ENCODE measurements around the gene SLC2A10. TPM values are rescaled to one million over a fixed set of nuclear protein-coding genes. Genes with fewer than 3 reads are reported as not detected.

SLC2A10 gene
- total RNA-seq, 8 experiments from 2014 or later: 2.7 to 11.8 (median 6.8) TPM

DNA sequence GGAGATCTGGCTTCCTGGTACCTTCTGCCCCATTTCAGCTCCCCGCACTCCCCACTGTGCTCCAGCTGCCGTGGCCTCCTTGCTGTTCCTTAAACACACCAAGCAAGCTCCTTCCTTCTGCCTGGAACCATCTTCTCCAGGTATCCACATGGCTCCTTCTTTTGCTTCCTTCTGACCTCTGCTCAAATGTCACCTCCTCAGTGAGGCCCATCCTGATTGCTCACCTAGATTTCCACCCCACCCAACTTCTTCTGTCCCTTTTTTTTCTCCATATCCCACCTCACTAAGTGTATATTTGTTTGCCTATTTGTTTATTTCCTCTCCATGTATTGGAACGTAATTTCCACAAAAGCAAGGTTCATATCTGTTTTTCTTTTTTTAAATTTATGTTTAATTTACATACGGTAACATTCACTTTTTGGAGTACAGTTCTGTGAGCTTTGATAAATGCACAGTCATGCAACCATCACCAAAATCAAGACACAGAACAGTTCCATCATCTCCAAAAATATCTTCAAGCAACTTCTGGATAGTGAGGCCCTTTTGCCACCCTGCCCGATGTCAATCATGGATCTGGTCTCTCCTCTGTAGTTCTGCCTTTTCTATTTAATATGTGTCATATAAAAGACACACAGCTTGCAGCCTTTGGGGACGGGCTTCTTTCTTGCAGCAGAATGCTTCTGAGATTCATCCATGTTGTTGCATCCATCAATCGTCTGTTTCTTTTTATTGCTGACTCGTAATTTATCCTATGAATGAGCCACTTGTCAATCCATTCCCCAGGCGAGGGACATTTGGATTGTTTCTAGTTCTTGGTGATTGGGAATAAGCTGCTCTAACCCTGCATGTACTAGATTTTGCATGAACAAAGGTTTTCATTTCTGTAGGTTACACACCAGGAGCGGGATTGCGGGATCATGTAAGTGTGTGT lies 46.3 kb downstream of the SLC2A10 start:
- no peak overlapping the region for H3K4me3 ChIP-seq
- ATAC-seq (replicated peaks in 6 of 8): no peak
- H3K4me1 ChIP-seq (replicated peaks in 1 of 2): peaks cover 0 to 1% of the 10 kb centered on the region in 2 donors
- 62 to 100% (median 90%) methylated on average over 3 to 11 of the region's 11 CpGs for WGBS, 10 experiments
- in situ Hi-C loops (cut with MboI; ENCODE audit: low pct_unique_long_range_greater_than_20kb in 2 of 9, low sequenced_read_pairs in 9 of 9, unreplicated experiment in 9 of 9): loop anchor here (10.0 to 25.0 kb wide), 4 partner anchors 382 to 632 kb away; no protein-coding TSS in a partner anchor
- H3K27ac ChIP-seq: no peak overlapping the region

GRCh38 chr20:46756419-46756818 lies 47.0 kb downstream of the SLC2A10 start:
- in situ Hi-C loops (cut with MboI; ENCODE audit: low pct_unique_long_range_greater_than_20kb in 2 of 9, low sequenced_read_pairs in 9 of 9, unreplicated experiment in 9 of 9): loop anchor here (10.0 to 25.0 kb wide), 4 partner anchors 381 to 631 kb away; no protein-coding TSS in a partner anchor
- 76 to 100% (median 100%) methylated on average over 1 to 3 of the region's 3 CpGs; no CpG with 5 or more reads in 3 of the 10 experiments for WGBS, 10 experiments
- Histone ChIP-seq H3K4me1 (replicated peaks in 1 of 2) (peaks cover 0 to 3% of the 10 kb centered on the region in 2 donors), H3K4me3 (no peak overlapping the region), H3K27ac (no peak overlapping the region)
- ATAC-seq (replicated peaks in 6 of 8): no peak

DNA sequence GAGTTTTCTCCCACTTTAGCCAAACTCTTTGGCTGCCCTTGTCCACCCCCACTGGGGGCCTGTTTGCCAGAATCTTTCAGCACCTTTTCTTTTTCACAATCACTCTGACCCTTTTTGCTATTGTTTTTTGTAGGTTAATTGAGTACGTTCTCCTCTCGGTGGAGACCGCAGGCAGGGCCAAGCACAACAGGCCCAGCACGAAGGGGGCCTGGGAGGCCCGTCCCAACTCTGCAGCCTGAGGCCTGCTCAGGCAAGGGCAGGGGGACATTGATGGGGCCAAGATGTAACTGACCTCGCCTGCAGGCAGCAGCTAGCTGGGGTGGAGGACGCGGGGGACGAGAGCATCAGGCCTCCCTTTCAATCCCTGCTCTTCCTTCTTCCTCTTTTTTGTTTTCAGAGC lies 47.7 kb downstream of the SLC2A10 start:
- ATAC-seq (replicated peaks in 6 of 8): no peak
- H3K27ac ChIP-seq: no peak overlapping the region
- no peak overlapping the region for H3K4me3 ChIP-seq
- H3K4me1 ChIP-seq (replicated peaks in 1 of 2): peaks cover 0 to 3% of the 10 kb centered on the region in 2 donors
- in situ Hi-C loops (cut with MboI; ENCODE audit: low pct_unique_long_range_greater_than_20kb in 2 of 9, low sequenced_read_pairs in 9 of 9, unreplicated experiment in 9 of 9): loop anchor here (10.0 to 25.0 kb wide), 4 partner anchors 380 to 630 kb away; no protein-coding TSS in a partner anchor
- WGBS, 10 experiments: 51 to 80% (median 60%) methylated on average over 1 to 9 of the region's 9 CpGs; no CpG with 5 or more reads in 5 of the 10 experiments

DNA sequence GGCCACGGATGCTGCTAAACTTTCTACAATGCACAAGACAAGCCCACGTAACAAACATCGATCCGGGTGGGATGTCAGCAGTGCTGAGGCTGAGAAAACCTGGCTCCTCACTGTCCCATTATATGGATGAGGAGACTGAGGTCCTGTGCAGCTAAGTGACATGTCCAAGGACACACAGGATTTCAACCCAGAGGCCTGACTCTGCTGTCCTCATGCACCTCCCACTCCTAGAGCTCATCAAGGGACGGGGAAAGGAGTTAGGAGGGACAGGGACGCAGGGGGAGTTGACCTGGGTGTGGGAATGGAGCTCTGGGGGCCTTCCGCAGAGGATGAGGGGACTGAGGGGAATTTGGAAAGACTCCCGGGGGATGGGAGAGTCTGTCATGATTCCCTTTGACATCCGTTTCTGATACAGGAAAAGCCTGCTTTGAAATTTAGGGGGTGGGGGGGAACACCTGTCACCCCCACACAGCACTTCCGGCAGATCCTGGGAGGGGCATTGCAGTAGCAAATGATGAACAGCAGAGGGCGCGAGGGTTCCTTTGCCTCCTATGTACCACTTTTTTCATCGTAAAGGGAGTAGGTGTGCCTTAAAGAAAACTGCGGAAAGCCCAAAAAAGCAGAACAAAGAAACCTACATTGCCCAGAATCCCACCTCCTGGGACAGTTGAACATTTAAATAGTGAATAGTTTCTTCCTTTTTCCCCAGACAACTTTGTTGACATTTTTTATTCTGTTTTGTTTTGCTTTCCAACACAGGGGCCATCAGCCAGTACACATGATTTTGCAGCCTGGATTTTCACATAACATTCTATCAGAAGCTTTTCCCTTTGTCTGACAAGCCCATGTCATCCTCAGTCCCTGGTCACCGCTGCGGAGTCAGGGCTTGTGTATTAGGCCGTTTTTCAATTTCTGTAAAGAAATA lies 48.6 kb downstream of the SLC2A10 start:
- in situ Hi-C loops (cut with MboI; ENCODE audit: low pct_unique_long_range_greater_than_20kb in 2 of 9, low sequenced_read_pairs in 9 of 9, unreplicated experiment in 9 of 9): loop anchor here (10.0 to 25.0 kb wide), 4 partner anchors 379 to 629 kb away; no protein-coding TSS in a partner anchor
- Histone ChIP-seq H3K27ac (no peak overlapping the region), H3K4me3 (no peak overlapping the region), H3K4me1 (replicated peaks in 1 of 2) (peaks cover 0 to 3% of the 10 kb centered on the region in 2 donors)
- peak in 7 of 8 experiments; percentile 42 to 79 (median 45) for ATAC-seq (replicated peaks in 6 of 8)
- 0 to 55% (median 25%) methylated on average over 3 to 12 of the region's 17 CpGs; no CpG with 5 or more reads in 1 of the 10 experiments for WGBS, 10 experiments

GRCh38 chr20:46758929-46759669 lies 49.6 kb downstream of the SLC2A10 start:
- in situ Hi-C loops (cut with MboI; ENCODE audit: low pct_unique_long_range_greater_than_20kb in 2 of 9, low sequenced_read_pairs in 9 of 9, unreplicated experiment in 9 of 9): loop anchor here (10.0 to 25.0 kb wide), 4 partner anchors 378 to 628 kb away; no protein-coding TSS in a partner anchor
- Histone ChIP-seq H3K4me1 (replicated peaks in 1 of 2) (peaks cover 0 to 3% of the 10 kb centered on the region in 2 donors), H3K4me3 (no peak overlapping the region), H3K27ac (no peak overlapping the region)
- no peak for ATAC-seq (replicated peaks in 6 of 8)
- WGBS, 10 experiments: 33 to 100% (median 84%) methylated on average over 1 to 3 of the region's 6 CpGs; no CpG with 5 or more reads in 2 of the 10 experiments

DNA sequence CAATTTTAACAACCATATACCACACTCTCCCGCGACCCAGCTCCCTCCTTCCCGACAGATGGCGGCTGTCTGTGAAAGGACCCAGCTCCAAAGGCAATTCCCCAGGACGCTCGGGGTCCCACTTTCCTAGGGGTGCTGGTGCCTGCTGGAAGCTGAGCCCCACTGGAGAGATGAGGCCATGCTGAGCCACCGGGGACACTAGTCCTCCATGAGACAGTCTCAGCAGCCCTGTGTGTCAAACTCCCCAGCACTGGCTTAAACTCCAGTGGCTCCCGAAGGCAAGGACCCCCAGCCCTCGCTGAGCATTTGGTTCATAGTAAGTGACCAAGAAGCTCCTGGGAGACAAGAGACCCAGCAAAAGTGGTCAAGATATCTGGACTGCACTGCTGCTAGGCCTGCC lies 52.1 kb downstream of the SLC2A10 start:
- in situ Hi-C loops (cut with MboI; ENCODE audit: low pct_unique_long_range_greater_than_20kb in 2 of 9, low sequenced_read_pairs in 9 of 9, unreplicated experiment in 9 of 9): loop anchor here (25.0 kb wide), 3 partner anchors 376 to 626 kb away; no protein-coding TSS in a partner anchor
- H3K4me3 ChIP-seq: no peak overlapping the region
- no peak overlapping the region for H3K27ac ChIP-seq
- no peak for ATAC-seq (replicated peaks in 6 of 8)
- 39 to 100% (median 86%) methylated on average over 1 to 7 of the region's 9 CpGs; no CpG with 5 or more reads in 5 of the 10 experiments for WGBS, 10 experiments
- peaks cover 3 to 10% of the 10 kb centered on the region in 2 donors for H3K4me1 ChIP-seq (replicated peaks in 1 of 2)

- H3K4me1 ChIP-seq (replicated peaks in 1 of 2): peaks cover 3 to 10% of the 10 kb centered on the region in 2 donors
- 73 to 93% (median 92%) methylated on average over 2 to 3 of the region's 4 CpGs; no CpG with 5 or more reads in 7 of the 10 experiments for WGBS, 10 experiments
These were observed 54.6 kb downstream of the SLC2A10 start for GRCh38 chr20:46764068-46764467.

DNA sequence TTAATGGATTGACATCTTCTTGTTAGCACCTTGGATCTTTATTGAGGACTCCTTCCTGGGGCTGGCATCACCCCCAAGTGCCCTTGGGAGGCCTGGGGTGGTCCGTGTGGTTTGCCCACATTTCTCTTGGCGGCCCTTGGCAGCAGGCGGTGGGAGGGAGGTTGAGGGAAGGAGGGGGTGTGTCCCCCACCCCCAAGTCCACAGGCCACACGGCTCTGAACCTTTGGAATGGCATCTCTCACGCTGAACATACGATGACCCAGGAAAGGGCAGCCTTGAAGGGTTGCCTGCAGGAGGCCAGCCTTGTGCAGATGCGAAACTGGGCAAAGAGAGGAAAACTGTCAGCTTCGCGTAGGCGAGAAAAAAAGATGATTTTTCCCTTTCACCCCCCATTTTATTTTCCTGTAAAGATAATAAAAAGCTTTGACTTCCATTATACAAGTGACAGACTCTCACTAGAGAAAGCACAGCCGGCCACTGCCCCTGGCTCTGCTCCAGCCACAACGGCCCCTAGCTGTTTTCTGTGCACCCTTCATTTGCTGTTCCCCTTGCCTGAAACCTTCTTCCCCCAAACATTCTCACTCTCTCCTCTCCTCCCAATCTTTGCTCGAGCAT lies 56.2 kb downstream of the SLC2A10 start:
- no peak for ATAC-seq (replicated peaks in 6 of 8)
- in situ Hi-C loops (cut with MboI; ENCODE audit: low pct_unique_long_range_greater_than_20kb in 2 of 9, low sequenced_read_pairs in 9 of 9, unreplicated experiment in 9 of 9): loop anchor here (25.0 kb wide), 3 partner anchors 372 to 622 kb away; no protein-coding TSS in a partner anchor
- Histone ChIP-seq H3K27ac (no peak overlapping the region), H3K4me1 (replicated peaks in 1 of 2) (peaks cover 3 to 10% of the 10 kb centered on the region in 2 donors), H3K4me3 (no peak overlapping the region)
- WGBS, 10 experiments: 14 to 88% (median 65%) methylated on average over 1 to 12 of the region's 13 CpGs; no CpG with 5 or more reads in 3 of the 10 experiments

More at GRCh38 chr20:46764068-46764467, 54.6 kb downstream of the SLC2A10 start:
- Histone ChIP-seq H3K4me3 (no peak overlapping the region), H3K27ac (no peak overlapping the region)
- no peak for ATAC-seq (replicated peaks in 6 of 8)
- in situ Hi-C loops (cut with MboI; ENCODE audit: low pct_unique_long_range_greater_than_20kb in 2 of 9, low sequenced_read_pairs in 9 of 9, unreplicated experiment in 9 of 9): loop anchor here (25.0 kb wide), 3 partner anchors 373 to 623 kb away; no protein-coding TSS in a partner anchor

DNA sequence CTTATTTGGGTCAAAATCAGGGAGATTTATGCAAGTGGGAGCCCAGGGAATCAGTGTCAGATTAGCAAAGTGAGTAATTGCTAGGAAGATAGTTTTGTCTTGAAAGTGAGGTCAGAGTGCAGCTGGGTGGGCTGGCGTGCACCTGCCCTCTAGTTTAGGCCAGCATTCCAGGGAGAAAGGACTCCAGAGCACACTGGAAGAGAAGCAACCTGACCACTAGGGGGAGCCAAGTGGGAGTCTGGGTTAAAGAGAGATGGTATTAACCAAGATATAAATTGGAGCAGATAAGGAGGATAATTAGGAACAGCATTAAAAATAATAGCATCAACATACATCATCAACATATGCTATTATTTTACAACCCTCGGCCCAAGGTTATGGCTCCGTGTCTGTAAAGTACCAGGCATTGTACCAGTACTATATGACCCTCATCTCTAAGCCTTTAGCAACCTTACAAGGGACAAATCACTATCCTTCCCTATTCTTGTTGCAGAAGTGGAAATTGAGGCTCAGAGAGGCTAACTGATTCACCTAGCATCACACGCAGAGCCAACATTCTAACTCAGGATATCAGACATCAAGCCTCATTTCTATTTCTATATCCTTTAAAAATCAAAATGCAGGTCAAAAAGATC lies 57.8 kb downstream of the SLC2A10 start:
- 43 to 100% (median 65%) methylated on average over 1 to 4 of the region's 4 CpGs; no CpG with 5 or more reads in 1 of the 10 experiments for WGBS, 10 experiments
- in situ Hi-C loops (cut with MboI; ENCODE audit: low pct_unique_long_range_greater_than_20kb in 2 of 9, low sequenced_read_pairs in 9 of 9, unreplicated experiment in 9 of 9): loop anchor here (25.0 kb wide), 3 partner anchors 370 to 620 kb away; no protein-coding TSS in a partner anchor
- Histone ChIP-seq H3K27ac (no peak overlapping the region), H3K4me3 (no peak overlapping the region), H3K4me1 (replicated peaks in 1 of 2) (peaks cover 0 to 10% of the 10 kb centered on the region in 2 donors)
- ATAC-seq (replicated peaks in 6 of 8): peak in 3 of 8 experiments; percentile 27 to 60 (median 46)

- ATAC-seq (replicated peaks in 6 of 8): peak in 1 of 8 experiments; percentile 43
- H3K27ac ChIP-seq: no peak overlapping the region
- H3K4me1 ChIP-seq (replicated peaks in 1 of 2): peaks cover 0 to 1% of the 10 kb centered on the region in 2 donors
- no peak overlapping the region for H3K4me3 ChIP-seq
- in situ Hi-C loops (cut with MboI; ENCODE audit: low pct_unique_long_range_greater_than_20kb in 2 of 9, low sequenced_read_pairs in 9 of 9, unreplicated experiment in 9 of 9): loop anchor here (25.0 kb wide), 3 partner anchors 367 to 617 kb away; no protein-coding TSS in a partner anchor
- 30 to 100% (median 74%) methylated on average over 1 to 8 of the region's 10 CpGs for WGBS, 10 experiments
These were observed 61.1 kb downstream of the SLC2A10 start for GRCh38 chr20:46770330-46771194.
